ENCODE results near the gene AHNAK. TPM values are rescaled to one million over a fixed set of nuclear protein-coding genes. Genes with fewer than 3 reads are reported as not detected.

The AHNAK gene
- total and polyA plus RNA-seq, 2 of the 8 experiments (the other 6 are each of a cell fraction or from before 2014, with no cell fraction given) = 2.0 to 5.8 TPM

GRCh38 chr11:62452261-62452660 lies 94.3 kb downstream of the AHNAK start:
- Histone ChIP-seq H3K9me3 (ENCODE audit: insufficient read depth in 2 of 2, low read depth in 1 of 2, low read length in 1 of 2) (peaks cover 0 to 4% of the 10 kb centered on the region in 2 experiments; a peak in 2 of 4 replicates), H3K56ac (replicated peaks; ENCODE audit: insufficient read length, low read depth, low read length) (no peak overlapping the region), H2AFZ (ENCODE audit: low read length) (no peak overlapping the region), H4K5ac (ENCODE audit: insufficient read length, low read depth, low read length) (no peak overlapping the region), H2BK5ac (ENCODE audit: low read depth, low read length) (no peak overlapping the region), H3K27ac (ENCODE audit: low read depth, low read length) (no peak overlapping the region), H4K91ac (replicated peaks; ENCODE audit: insufficient read length, low read length) (no peak overlapping the region), H2BK12ac (ENCODE audit: low read depth, low read length) (no peak overlapping the region), H3K36me3 (ENCODE audit: control insufficient read depth in 2 of 4, insufficient read depth in 4 of 4, low read length in 3 of 4) (no peaks in the 10 kb centered on the region), H3K14ac (ENCODE audit: insufficient read length) (no peak overlapping the region), H3K18ac (ENCODE audit: extremely low read depth, low read length) (no peak overlapping the region), H3K27me3 (replicated peaks in 1 of 4; ENCODE audit: control insufficient read depth in 3 of 4, extremely low read depth in 1 of 4, insufficient read depth in 3 of 4, low read length in 3 of 4) (no peaks in the 10 kb centered on the region), H2BK120ac (replicated peaks; ENCODE audit: low read depth, low read length) (no peak overlapping the region), H4K8ac (ENCODE audit: extremely low read depth, insufficient read depth, low read length) (no peak overlapping the region), H2BK15ac (ENCODE audit: low read length) (no peak overlapping the region), H4K20me1 (replicated peaks in 1 of 2; ENCODE audit: control insufficient read depth in 1 of 2, insufficient read depth in 2 of 2, low read length in 2 of 2) (no peaks in the 10 kb centered on the region), H3K23ac (ENCODE audit: insufficient read length) (no peak overlapping the region), H3K79me1 (ENCODE audit: low read depth, low read length) (no peaks in the 10 kb centered on the region), H3K4ac (replicated peaks; ENCODE audit: insufficient read length, low read depth, low read length) (no peak overlapping the region), H2BK20ac (ENCODE audit: low read length) (no peak overlapping the region), H2AK5ac (ENCODE audit: low read depth, low read length) (no peak overlapping the region), H3K4me2 (ENCODE audit: insufficient read depth in 1 of 2, low read depth in 2 of 2, low read length in 2 of 2) (no peak overlapping the region), H3K4me3 (ENCODE audit: extremely low read depth in 1 of 4, insufficient read depth in 2 of 4, low read depth in 3 of 4, low read length in 4 of 4) (no peak overlapping the region), H3K23me2 (ENCODE audit: low read depth, low read length) (no peaks in the 10 kb centered on the region), H3K79me2 (ENCODE audit: control insufficient read depth in 1 of 2, insufficient read depth in 2 of 2, low read length in 2 of 2) (no peaks in the 10 kb centered on the region), H3K9ac (replicated peaks in 1 of 4; ENCODE audit: extremely low read depth in 1 of 4, low read depth in 3 of 4, low read length in 3 of 4) (no peak overlapping the region), H3K4me1 (replicated peaks in 1 of 4; ENCODE audit: control insufficient read depth in 3 of 4, insufficient read depth in 4 of 4, low read length in 3 of 4) (no peaks in the 10 kb centered on the region; a peak in 2 of 7 replicates)
- CTCF ChIA-PET (ENCODE audit: partially characterized antibody) = interaction anchor here (1.5 to 3.8 kb wide), 3 partner anchors 8 to 108 kb away, joined by 4 to 16 read pairs (median 4); no protein-coding TSS in a partner anchor
- FAIRE-seq (no peak), DNase-seq (ENCODE audit: low read depth in 1 of 2, low spot score in 2 of 2) (no peak)
- POLR2A ChIA-PET (ENCODE audit: partially characterized antibody) = interaction anchor here (1.1 kb wide), 1 partner anchor 12 kb away, joined by 3 read pairs; no protein-coding TSS in a partner anchor
- 95% methylated on average over 6 of the region's 6 CpGs; no CpG with 5 or more reads in 1 of the 2 experiments for WGBS, 2 experiments (ENCODE audit: extremely low coverage in 1 of 2, insufficient coverage in 1 of 2, insufficient read length in 1 of 2, insufficient replicate concordance in 2 of 2, low coverage in 1 of 2, low lambda C conversion rate in 2 of 2, missing lambda C conversion rate in 1 of 2)
- TF ChIP-seq ZNF274 (IDR thresholded peaks at IDR 0.05; ENCODE audit: borderline replicate concordance, extremely low read depth, low read length) = no peak
- no peak for TF ChIP-seq POLR2AphosphoS5 (IDR thresholded peaks at IDR 0.05; ENCODE audit: low read depth, low read length)
- no peak for TF ChIP-seq USF2 (IDR thresholded peaks at IDR 0.05; ENCODE audit: low read length)
- no peak for TF ChIP-seq SAP30 (IDR thresholded peaks at IDR 0.05; ENCODE audit: insufficient read depth, insufficient replicate concordance, low read length)
